ENCODE measurements around the gene LSM6.

LSM6 gene

DNA sequence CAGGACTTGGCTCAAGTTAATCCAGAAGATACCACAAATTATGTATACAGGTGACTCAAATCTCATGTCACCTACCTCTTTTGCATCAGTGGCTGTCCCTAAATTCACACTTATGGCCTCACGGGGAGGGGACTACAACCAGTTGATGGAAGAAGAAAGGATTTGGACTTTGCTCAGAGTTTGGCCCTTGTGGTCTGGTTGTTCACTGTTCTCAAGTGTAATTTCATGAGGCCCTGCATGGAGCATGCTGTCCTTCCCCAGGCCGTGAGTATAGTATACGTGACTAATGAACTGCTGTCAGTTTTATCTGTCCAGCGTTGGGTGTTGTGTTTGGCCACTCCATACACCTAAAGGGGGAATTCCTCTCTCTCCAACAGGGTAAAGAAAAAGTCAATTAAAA lies 27.5 kb upstream of the LSM6 start:
- H3K4me3 ChIP-seq (ENCODE audit: insufficient read length, low read depth) = no peak overlapping the region
- H3K27me3 ChIP-seq (ENCODE audit: insufficient read depth, insufficient read length) = no peaks in the 10 kb centered on the region
- no peaks in the 10 kb centered on the region for H3K9me3 ChIP-seq (ENCODE audit: insufficient read depth, low read length)
- DNase-seq (ENCODE audit: low read depth, low spot score) = no peak
- no peaks in the 10 kb centered on the region for H3K4me1 ChIP-seq (ENCODE audit: insufficient read depth, insufficient read length)
- H3K36me3 ChIP-seq (ENCODE audit: insufficient read depth, insufficient read length, low read length) = no peaks in the 10 kb centered on the region
- no peak overlapping the region for H3K9ac ChIP-seq (ENCODE audit: insufficient read length, low read depth)
- TF ChIP-seq SUZ12 (IDR thresholded peaks at IDR 0.05; ENCODE audit: extremely low read depth, insufficient read depth, insufficient read length) (no peak), YY1 (IDR thresholded peaks at IDR 0.05; ENCODE audit: insufficient read depth, insufficient read length) (no peak), ZNF274 (IDR thresholded peaks at IDR 0.05; ENCODE audit: low read depth, low read length) (no peak)

DNA sequence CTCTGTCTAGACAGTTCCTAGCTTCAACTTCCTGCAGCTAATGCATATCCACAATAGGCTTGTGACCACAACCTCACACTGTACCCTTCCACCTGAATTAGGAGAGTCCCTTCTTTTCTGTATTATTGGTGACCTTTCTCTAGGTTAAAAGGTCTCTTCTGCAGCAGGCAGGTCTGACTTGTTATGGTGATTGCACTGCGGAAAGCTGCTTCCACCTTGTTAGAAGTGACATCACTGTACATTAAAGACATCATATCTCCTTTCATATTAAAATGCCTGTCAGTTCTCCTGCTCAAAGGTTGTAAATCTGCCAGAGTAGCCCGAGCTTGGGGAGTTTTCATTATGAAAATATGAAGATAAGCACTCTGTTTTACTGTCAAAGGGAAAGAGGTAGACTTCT lies 21.5 kb upstream of the LSM6 start:
- Histone ChIP-seq H3K4me1 (ENCODE audit: insufficient read depth, insufficient read length) (no peaks in the 10 kb centered on the region), H3K27me3 (ENCODE audit: insufficient read depth, insufficient read length) (no peaks in the 10 kb centered on the region), H3K4me3 (ENCODE audit: insufficient read length, low read depth) (no peak overlapping the region), H3K9ac (ENCODE audit: insufficient read length, low read depth) (no peak overlapping the region), H3K36me3 (ENCODE audit: insufficient read depth, insufficient read length, low read length) (no peaks in the 10 kb centered on the region), H3K9me3 (ENCODE audit: insufficient read depth, low read length) (no peaks in the 10 kb centered on the region)
- TF ChIP-seq SUZ12 (IDR thresholded peaks at IDR 0.05; ENCODE audit: extremely low read depth, insufficient read depth, insufficient read length) = no peak
- no peak for TF ChIP-seq ZNF274 (IDR thresholded peaks at IDR 0.05; ENCODE audit: low read depth, low read length)
- no peak for TF ChIP-seq YY1 (IDR thresholded peaks at IDR 0.05; ENCODE audit: insufficient read depth, insufficient read length)
- no peak for DNase-seq (ENCODE audit: low read depth, low spot score)

DNA sequence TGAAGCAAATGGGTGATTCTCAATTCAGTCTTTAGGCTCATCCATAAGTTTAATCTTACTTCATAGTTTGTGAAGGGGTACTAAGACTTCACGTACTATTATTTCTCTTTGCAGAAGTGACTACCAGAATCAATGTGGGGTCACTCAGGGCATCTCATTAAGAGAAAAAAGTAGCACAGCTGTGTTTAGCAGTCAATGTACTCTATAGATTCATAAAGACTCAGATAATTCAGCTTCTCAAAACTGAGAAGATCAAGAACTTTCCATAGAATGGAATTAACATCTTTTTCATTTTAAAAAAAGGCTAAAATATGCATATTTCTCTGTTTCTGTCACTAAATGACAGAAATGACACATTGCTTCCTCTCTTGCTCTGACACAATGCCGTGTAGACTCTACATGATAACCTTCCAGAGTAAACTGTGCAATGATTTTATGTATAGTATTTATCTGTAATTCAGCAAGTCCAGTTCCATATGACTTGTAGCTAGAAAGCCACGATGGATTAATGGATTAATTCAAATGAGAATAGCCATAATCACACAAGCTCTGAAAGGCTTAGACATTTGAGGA lies 20.3 kb upstream of the LSM6 start:
- Histone ChIP-seq H3K27me3 (ENCODE audit: insufficient read depth, insufficient read length) (no peaks in the 10 kb centered on the region), H3K36me3 (ENCODE audit: insufficient read depth, insufficient read length, low read length) (no peaks in the 10 kb centered on the region), H3K4me1 (ENCODE audit: insufficient read depth, insufficient read length) (no peaks in the 10 kb centered on the region), H3K9me3 (ENCODE audit: insufficient read depth, low read length) (no peaks in the 10 kb centered on the region), H3K9ac (ENCODE audit: insufficient read length, low read depth) (no peak overlapping the region), H3K4me3 (ENCODE audit: insufficient read length, low read depth) (no peak overlapping the region)
- TF ChIP-seq YY1 (IDR thresholded peaks at IDR 0.05; ENCODE audit: insufficient read depth, insufficient read length) (no peak), SUZ12 (IDR thresholded peaks at IDR 0.05; ENCODE audit: extremely low read depth, insufficient read depth, insufficient read length) (no peak), ZNF274 (IDR thresholded peaks at IDR 0.05; ENCODE audit: low read depth, low read length) (no peak)
- DNase-seq (ENCODE audit: low read depth, low spot score) = no peak

- TF ChIP-seq ZNF274 (IDR thresholded peaks at IDR 0.05; ENCODE audit: low read depth, low read length) = no peak
- TF ChIP-seq SUZ12 (IDR thresholded peaks at IDR 0.05; ENCODE audit: extremely low read depth, insufficient read depth, insufficient read length) = no peak
- no peak for TF ChIP-seq YY1 (IDR thresholded peaks at IDR 0.05; ENCODE audit: insufficient read depth, insufficient read length)
- H3K9ac ChIP-seq (ENCODE audit: insufficient read length, low read depth) = no peak overlapping the region
- no peaks in the 10 kb centered on the region for H3K27me3 ChIP-seq (ENCODE audit: insufficient read depth, insufficient read length)
- no peaks in the 10 kb centered on the region for H3K9me3 ChIP-seq (ENCODE audit: insufficient read depth, low read length)
- no peak for DNase-seq (ENCODE audit: low read depth, low spot score)
- H3K36me3 ChIP-seq (ENCODE audit: insufficient read depth, insufficient read length, low read length) = no peaks in the 10 kb centered on the region
- no peaks in the 10 kb centered on the region for H3K4me1 ChIP-seq (ENCODE audit: insufficient read depth, insufficient read length)
- no peak overlapping the region for H3K4me3 ChIP-seq (ENCODE audit: insufficient read length, low read depth)
Measured at GRCh38 chr4:146158036-146158745, 17.3 kb upstream of the LSM6 start.

DNA sequence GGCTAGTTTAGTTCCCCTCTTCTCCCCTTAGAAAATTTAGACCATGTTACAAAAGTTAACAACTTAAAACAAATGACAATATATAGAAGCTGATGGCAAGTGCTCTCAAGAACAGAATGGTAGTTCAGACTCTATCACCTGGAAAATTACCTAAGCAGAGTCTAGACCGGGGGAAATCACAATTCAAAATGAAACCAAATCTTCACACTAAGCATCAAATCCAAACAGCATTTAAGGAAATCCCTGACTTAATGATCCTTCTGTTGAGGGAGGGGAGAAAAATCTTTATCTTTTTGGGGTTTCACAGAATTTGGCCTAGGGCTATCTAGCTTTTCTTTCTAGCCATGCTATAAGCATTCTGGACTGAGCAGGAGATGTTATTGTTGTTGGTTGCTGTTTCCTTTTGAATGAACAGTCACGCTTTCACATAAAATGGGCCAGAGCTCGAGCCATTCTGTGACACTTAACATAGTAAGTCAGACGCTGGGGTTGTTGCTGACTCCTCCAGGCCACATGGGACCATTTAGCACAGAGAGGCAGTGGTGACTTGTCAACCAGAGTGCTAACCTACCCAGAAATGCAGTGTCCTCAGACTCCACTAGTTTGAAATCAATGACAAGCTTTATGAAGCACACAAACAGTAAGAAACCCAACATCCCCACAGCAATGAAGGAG lies 16.0 kb upstream of the LSM6 start:
- no peaks in the 10 kb centered on the region for H3K4me1 ChIP-seq (ENCODE audit: insufficient read depth, insufficient read length)
- no peak for DNase-seq (ENCODE audit: low read depth, low spot score)
- H3K27me3 ChIP-seq (ENCODE audit: insufficient read depth, insufficient read length) = no peaks in the 10 kb centered on the region
- H3K4me3 ChIP-seq (ENCODE audit: insufficient read length, low read depth) = no peak overlapping the region
- no peak for TF ChIP-seq ZNF274 (IDR thresholded peaks at IDR 0.05; ENCODE audit: low read depth, low read length)
- no peak for TF ChIP-seq SUZ12 (IDR thresholded peaks at IDR 0.05; ENCODE audit: extremely low read depth, insufficient read depth, insufficient read length)
- no peak for TF ChIP-seq YY1 (IDR thresholded peaks at IDR 0.05; ENCODE audit: insufficient read depth, insufficient read length)
- H3K9ac ChIP-seq (ENCODE audit: insufficient read length, low read depth) = no peak overlapping the region
- H3K36me3 ChIP-seq (ENCODE audit: insufficient read depth, insufficient read length, low read length) = no peaks in the 10 kb centered on the region
- H3K9me3 ChIP-seq (ENCODE audit: insufficient read depth, low read length) = no peaks in the 10 kb centered on the region

DNA sequence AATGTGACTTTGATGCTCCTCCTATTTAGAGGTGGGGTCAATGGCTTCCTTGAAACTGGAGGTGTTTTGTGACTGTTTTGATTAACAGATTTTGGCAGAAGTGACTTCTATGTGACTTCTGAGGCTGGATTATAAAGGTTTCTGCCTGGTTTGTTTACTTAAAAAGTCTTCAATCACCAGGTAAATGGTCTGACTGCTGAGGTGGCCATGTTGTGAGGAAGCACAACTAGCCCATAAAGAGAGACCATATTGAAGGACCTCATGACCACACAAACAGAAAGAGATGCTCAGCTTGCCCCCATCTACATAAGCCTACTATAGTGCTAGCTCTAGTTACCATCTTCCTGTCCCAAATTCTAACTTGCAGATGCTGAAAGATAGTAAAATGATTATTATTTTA lies 14.3 kb upstream of the LSM6 start:
- TF ChIP-seq SUZ12 (IDR thresholded peaks at IDR 0.05; ENCODE audit: extremely low read depth, insufficient read depth, insufficient read length) = no peak
- no peak for TF ChIP-seq YY1 (IDR thresholded peaks at IDR 0.05; ENCODE audit: insufficient read depth, insufficient read length)
- Histone ChIP-seq H3K36me3 (ENCODE audit: insufficient read depth, insufficient read length, low read length) (no peaks in the 10 kb centered on the region), H3K9ac (ENCODE audit: insufficient read length, low read depth) (no peak overlapping the region), H3K27me3 (ENCODE audit: insufficient read depth, insufficient read length) (no peaks in the 10 kb centered on the region), H3K9me3 (ENCODE audit: insufficient read depth, low read length) (no peaks in the 10 kb centered on the region), H3K4me3 (ENCODE audit: insufficient read length, low read depth) (no peak overlapping the region), H3K4me1 (ENCODE audit: insufficient read depth, insufficient read length) (no peaks in the 10 kb centered on the region)
- DNase-seq (ENCODE audit: low read depth, low spot score) = no peak

- H3K9ac ChIP-seq (ENCODE audit: insufficient read length, low read depth) = no peak overlapping the region
- no peaks in the 10 kb centered on the region for H3K9me3 ChIP-seq (ENCODE audit: insufficient read depth, low read length)
- no peak for DNase-seq (ENCODE audit: low read depth, low spot score)
- H3K27me3 ChIP-seq (ENCODE audit: insufficient read depth, insufficient read length) = no peaks in the 10 kb centered on the region
- no peak for TF ChIP-seq ZNF274 (IDR thresholded peaks at IDR 0.05; ENCODE audit: low read depth, low read length)
- TF ChIP-seq SUZ12 (IDR thresholded peaks at IDR 0.05; ENCODE audit: extremely low read depth, insufficient read depth, insufficient read length) = no peak
- no peak for TF ChIP-seq YY1 (IDR thresholded peaks at IDR 0.05; ENCODE audit: insufficient read depth, insufficient read length)
- no peak overlapping the region for H3K4me3 ChIP-seq (ENCODE audit: insufficient read length, low read depth)
- no peaks in the 10 kb centered on the region for H3K36me3 ChIP-seq (ENCODE audit: insufficient read depth, insufficient read length, low read length)
- no peaks in the 10 kb centered on the region for H3K4me1 ChIP-seq (ENCODE audit: insufficient read depth, insufficient read length)
Measured at GRCh38 chr4:146165221-146165620, 10.3 kb upstream of the LSM6 start.

All from NT2/D1 (cell line).